KG1 (cell line): ENCODE measurements around the gene AKAP13.
"Not testable (repeated sequence)": the region's sequence is repeated elsewhere in the genome, so short reads cannot be mapped to it uniquely, and the experiment has no call there.

Source experiments
- DNase-seq: peaks from one replicate; lab custom pipeline; 2025; lab: John Stamatoyannopoulos, UW

Gene AKAP13

DNA sequence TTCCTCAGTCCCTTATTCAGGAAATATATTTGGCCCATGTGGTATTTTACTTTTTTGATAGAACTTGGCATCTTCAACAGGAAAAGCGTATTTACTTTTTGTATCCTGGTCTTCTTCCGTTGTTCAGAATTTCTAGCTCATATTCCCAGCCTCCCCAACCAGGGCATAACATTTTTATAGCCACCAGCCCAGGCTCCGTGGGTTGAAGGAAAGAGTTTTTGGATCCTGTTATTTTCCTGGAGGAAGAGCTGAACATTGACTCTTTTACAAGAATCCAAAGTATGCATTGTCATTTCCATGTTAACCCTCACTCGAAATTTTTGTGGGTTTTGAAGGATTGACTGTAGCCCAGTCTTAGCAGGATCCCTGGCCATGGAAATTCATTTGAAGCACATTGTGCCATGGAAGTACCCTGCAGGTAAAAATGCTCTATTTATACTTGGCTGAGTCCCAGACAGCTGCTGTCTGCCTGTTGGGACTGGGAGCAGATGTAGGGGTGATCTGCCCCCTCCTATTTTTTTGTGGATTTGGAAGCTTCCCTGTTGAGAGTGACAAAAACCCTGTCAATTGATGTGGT, 98.8 kb downstream of the AKAP13 start:
- DNase-seq = no peak

DNA sequence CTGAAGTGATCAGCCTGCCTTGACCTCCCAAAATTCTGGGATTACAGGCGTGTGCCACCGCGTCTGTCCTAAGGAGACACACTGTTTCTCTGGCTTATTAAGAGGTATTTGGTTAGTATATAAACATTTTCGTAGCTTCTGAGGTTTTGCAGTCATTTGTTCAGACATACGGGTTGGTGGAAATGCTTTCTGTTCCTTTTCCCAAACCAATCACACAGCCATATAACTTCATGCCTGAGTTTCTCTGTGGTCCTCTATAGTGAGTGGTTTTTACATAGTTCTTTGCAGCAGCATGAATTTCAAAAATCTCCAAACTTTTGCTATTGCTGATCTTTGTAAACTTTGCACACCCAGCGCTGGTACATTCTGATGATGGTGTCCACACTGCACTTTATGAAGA, 100.5 kb downstream of the AKAP13 start:
- DNase-seq = no peak

DNA sequence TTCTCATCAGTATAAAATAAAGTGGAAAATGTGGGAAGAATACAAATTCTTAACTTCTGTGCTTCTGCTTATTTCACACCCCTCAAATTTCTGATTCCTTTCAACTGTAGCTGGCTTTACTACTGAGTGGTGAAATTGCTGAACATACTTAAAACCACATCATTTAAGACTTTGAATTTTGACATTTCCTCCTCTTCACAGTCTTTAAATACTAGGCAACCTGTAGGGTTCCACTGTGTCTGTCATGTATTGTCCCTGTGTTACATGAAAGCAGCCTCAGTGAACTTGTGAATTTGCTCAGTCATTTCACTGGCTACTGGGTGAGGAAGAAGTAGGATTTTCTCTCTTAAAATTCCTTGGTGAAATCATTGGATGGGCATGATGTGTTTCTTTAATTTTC, 101.1 kb downstream of the AKAP13 start:
- not testable (repeated sequence) for DNase-seq

DNA sequence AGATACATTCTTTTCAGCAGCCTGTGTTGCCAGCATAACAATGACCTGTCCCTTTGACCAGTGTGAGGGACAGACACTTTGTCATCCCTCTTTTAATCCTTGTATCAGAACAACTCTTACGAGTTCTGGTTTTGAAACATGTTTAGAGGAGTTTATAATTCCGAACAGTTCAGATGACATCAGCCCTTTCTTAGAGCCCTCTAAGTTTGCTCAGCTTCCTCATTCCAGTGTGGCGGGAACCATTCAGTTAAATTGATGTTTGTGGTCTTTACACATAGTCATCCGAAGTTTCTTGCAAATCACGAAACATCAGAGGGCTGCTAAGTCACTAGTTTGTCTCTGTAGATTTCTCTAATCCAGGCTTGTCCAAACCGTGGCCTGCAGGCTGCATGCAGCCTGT, 102.5 kb downstream of the AKAP13 start:
- DNase-seq = no peak

DNA sequence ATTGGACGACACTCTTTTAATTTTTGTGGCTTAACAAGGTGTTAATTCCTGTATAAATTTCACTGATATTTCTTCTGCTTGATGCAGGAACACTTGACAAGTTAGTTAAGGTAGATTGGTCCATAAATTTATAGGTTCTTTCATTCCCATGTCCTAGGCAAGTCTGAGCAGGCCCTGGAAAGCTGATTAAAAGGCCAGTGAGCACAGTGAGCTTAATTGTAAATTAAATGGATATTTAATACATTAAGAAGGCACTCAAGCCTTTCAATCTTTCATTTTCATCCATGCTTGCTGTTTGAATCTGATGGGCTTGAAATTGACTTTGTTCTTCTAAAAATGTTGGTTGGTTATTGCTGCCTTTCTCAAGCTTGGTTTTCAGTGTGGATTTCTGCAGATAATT, 103.6 kb downstream of the AKAP13 start:
- DNase-seq = not testable (repeated sequence)

DNA sequence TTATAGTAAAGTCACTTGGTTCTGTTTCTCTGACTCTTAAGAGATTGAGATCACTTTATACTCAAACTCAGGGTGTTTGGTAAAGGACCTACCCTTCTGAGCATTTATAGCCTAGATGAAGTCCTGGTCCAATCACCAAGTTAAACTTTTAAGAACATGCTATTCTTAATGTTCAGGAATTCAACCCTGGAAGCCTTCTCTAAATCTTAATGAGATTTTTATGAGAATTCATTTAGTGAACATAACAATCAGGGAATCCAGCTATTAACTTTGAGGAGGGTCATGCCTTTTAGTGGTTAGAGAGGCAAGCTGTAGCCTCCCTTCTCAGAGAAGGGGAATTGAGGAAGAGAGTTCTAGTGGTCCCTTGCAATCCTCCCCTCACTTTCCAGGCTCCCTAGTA, 104.5 kb downstream of the AKAP13 start:
- DNase-seq = not testable (repeated sequence)

DNA sequence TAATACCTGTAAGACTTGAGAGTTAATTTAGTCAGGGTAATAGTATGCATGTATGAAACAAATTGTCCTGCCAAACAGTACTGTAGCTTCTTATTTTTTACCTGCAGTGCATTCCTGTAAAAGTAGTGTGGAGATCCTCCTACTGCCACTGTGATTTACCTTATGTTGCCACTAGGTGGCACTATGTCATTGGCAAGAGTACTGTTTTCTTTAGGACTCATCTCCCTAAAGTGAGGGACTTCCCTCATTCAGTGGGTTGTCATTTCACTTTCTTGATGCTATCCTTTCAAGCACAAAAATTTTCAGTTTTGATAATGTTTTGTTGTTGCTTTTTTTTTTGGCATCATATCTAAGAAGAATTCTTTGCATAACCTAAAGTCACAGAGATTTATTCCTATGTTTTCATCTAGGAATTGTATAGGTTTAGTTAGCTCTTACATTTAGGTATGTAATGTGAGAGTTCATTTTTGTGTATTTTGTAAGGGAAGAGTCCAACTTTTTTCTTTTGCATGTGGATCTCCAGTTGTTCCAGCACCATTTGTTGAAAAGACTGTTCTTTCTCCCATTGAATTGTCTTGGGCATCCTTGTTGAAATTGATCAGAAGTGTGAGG, 105.7 kb downstream of the AKAP13 start:
- peak; percentile 45 for DNase-seq

DNA sequence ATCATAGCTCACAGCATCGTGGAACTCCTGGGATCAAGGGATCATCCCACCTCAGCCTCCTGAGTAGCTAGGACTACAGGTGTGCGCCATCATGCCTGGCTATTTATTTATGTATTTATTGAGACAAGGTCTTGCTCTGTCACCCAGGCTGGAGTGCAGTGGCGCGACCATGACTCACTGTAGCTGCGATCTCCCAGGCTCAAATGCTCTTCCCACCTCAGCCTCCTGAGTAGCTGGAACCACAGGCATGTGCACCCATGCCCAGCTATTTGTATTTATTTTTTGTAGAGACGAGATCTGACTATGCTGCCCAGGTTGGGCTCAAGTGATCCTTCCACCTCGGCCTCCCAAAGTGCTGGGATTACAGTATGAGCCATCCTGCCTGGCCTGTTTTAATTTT, 107.4 kb downstream of the AKAP13 start:
- DNase-seq = not testable (repeated sequence)

DNA sequence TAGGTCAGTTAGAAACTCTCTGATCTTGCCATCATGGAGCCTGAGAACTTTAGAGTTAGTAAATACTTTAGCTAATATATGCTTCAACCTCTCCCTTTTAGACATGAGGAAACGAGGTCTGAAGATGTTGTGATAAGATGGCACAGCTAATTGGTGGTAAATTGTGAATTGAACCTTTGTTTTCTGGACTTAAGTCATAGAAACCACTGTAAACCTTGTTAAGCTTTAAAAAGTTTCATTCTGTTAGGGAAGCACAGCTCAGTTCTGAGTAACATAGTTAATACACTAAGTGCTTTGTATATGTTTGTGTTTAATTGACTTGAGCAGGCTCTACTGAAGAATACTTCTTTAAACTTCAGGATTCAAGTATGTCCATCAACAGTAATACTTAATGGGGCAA, 108.6 kb downstream of the AKAP13 start:
- DNase-seq = no peak

DNA sequence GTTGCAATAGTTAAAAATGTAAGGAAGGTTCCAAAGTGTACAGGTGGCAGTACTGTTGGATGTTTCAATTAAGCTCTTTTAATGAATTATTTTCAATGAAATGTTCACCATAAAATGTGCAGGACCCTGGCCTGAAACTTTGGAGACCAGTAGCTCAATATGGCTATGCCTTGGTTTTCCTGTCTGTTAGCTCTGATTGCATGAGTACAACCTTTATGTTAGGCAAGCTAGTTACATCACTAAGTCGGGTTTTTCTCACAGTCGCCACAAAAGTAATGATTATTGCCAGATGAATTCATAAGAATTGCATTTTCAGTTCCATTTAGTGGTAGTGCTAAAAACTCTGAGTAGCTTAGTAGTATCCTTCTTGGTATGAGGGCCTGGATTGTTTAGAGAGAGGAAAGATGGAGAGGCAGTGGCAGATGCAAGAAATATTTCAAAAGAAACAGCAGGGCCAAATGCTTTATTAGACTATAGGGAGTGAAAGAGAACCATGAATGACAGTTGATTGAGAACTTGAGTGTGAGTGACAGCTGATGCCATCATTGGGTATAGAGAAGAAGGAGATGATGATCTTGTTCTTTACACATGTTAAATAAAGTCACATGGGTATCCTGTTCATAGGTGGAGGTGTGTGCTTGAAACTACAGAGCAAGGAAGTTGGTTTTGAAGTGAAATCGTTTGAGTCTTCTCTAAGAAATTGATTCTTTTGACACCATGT, 109.5 kb downstream of the AKAP13 start:
- no peak for DNase-seq

DNA sequence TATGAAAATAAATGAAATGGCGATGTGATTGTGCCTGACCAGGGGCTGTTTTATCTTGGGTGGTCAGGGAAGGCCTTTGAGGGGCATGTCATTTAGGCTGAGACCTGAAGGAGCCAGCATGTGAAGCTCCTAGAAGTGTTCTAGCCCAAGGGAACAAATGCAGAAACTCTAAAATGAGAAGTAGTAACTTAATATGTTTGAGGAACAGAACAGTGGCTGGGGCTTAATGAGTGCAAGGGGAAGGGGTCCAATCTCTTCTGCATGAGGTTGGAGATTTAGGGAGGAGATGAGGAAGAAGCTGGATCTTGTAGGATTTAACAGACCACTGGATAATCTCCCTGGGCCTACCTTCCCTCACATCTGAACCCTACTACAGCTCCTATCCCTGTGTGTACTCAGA, 110.5 kb downstream of the AKAP13 start:
- no peak for DNase-seq

DNA sequence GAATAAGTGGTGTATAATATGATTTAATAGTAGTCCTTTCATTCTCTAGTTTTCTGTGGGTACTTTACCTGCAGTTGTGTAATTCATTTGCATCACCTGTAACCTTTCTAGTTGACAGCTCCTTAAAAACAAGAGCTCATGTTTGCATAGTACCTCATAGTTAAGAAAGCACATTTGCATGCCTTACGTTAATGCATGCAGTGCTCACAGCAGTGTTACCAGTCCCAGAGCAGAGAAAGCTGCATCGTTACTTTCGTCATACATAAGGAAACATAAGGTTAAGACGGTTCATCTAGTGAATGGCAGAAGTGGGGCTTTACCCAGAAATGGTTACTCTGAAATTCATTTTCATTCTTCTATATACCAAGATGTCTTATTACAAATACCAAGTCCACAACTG, 111.3 kb downstream of the AKAP13 start:
- no peak for DNase-seq

DNA sequence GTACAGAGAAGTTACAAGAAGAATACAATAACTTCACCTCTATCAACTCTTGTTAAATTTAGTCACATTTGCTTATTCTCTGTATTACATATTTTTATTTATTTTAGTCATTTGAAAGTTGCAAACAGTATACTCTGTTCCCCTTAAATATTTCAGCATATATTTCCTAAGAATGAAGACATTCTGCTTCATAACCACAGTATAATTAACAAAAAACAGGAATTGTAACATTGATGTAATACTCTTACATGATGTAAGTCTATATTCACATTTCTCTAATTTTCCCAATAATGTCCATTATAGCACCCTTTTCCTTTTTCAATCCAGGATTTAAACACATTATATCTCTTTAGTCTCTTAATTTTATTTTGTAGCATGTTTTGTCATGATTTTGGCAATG, 112.0 kb downstream of the AKAP13 start:
- no peak for DNase-seq

DNA sequence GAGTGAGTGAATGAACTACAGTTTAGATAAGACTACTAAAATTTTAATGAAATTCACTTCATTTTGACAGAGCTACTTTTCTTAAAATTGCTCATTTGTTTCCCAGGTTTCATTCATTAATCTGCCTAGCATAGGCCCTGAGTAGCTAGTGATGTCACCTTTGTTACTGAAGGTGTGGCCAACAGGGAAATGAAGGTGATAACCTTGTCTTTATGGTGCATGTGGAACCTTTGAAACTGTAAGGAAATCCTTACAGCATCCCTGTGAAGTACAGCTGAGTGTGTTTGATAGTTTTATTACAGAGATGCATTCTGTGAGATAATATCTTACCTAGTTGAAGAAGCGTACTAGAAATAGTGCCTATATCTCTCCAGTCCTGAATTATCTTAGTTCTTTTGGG, 112.9 kb downstream of the AKAP13 start:
- no peak for DNase-seq

DNA sequence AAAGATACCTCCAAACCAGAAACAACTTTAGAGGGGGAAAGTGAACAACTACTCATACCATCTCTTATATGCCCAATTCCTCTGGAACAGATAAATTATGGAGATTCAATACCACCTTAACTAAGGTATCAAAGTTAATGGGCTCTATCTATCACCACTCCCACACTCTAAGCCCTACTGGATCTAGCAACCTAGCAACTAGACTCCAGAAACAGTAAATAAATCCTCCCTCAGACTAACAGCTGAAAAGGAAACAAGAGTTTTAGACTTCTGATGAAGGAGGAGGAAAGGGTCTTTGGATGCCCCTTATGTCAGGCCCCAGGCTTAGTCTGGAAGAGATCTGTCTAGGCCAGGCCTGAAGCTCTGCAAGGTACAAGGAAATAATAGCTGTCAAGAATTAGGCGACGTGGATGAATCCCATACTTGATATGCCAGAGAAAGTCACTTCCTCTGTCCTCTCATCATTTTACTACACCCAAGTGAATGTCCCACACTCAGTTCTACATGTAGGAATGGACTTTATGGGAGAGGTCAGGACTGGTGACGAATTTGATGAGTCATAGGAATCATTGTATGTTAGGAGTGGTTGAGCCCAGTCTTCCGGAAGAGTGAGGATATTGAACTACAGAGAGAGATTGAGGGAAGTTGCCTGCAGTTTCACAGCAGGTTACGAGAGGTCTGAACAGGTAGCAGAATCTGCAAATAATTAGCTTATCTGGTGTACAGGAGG, 113.8 kb downstream of the AKAP13 start:
- DNase-seq = no peak

DNA sequence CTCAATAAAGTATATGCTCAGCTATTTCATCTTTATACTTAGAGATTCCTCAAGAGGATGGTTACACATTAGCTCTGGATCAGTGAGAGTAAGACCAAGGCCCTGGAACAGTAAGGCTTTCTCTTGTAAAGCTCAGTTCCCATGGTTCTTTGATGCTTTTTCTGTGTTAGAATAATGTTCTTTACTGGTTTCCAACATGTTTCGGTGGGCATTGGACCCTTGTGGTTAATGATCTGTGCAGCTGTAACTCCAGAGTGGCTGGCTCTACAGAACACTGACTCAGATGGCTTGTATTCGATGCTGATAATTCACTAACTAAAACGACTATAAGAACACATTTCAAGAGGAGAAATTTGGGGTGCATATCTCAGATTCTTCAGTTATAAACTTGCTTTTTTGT, 114.7 kb downstream of the AKAP13 start:
- no peak for DNase-seq

DNA sequence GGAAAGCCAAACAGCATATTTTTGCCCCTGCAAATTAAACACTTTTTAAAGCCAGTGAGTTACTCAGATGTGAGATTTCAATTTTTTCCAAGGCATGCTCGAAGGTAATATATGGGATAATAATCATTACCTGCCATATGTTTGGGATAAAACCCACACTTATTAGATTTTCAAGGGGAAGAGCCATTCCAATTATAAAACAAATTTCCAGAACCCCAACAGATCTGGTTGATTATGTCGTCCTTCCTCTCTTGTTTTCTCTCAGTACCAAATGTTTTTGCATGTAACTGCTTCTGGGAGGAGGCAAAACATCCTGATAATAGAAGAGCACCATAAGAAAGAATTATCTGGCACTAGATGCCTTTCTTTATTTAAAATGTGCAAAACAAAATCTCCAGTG, 115.1 kb downstream of the AKAP13 start:
- no peak for DNase-seq

DNA sequence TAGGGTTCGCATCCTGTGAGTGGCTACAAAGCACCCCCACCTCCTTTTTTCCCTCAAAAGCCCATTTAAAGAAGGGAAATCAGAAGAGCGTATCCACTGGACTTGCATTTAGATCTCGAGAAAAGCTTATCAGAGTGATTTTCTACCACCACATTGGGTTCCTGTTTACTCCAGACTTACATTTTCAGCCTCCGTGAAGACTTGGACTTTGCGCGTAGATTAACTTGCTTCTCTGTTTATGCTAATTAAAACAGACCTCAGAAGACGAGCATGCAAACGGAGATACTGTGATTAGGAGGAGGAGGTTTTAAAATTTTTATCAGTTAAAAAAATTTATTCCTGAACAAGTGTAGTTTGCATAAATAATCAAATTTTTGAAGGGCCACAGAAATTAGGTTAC, 115.7 kb downstream of the AKAP13 start:
- DNase-seq = no peak

DNA sequence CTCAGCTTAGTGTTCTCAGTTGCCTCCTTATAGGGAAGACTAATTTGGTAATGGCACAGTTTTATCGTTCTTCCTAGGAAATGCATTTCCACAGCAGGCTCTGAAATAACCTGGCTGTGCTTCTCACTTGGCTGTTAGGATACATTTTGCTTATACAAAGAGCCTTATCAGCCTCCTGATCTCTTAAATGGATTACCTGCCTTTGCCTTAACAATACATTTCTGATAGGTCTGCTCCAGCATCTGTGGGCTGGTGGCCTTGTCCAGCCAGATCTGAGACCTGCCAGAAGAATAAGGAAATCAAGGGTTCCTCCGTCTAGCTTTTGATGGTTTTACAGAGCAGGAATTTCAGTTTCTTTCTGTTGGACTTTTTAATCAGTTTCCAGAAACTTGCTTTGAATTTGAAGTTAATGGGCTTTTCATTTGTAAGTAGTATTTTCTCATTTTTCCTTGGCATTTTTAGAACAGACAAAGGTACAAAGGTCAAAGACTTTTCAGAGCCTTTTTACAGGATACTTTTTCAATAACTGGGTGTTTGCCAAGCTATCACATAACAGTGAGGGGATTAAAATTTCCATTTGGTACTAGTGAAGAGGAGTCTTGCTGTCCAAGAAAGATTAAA, 116.3 kb downstream of the AKAP13 start:
- no peak for DNase-seq

DNA sequence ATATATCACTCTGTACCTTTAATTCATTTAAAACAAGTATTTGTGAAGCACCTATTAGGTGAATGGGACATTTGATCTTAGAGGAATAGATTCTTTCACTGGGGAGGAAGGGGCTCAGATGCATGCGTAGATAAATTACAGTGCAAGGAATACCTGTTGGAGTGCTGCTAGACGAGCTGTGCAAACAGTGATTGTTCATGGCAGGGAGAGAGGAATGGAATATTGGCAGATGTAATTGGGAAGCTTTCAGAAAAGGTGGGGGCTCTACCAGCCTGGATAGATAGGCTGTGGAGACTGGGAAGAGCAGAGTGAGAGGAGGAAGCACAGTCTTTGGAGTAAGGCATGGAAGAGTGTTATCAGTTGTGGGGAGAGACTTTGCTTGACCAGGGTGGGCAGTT, 116.8 kb downstream of the AKAP13 start:
- no peak for DNase-seq

DNA sequence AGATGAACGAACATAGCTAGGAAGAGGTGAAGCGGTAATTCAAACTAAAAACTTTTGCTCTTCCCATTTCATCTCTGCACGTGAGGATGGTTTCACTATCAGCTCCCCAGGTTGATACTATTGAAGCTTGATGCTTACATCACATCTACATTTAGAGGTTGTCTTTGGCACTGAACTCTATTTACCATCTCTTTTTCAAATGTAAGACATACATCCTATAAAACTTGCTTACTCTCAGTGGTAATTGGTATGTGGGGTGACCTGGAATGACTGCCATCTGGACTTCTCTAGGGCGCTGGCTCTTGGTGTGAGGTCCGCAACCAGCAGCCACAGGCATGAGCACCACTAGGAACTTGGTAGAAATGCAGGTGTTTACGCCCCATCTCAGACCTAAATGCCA, 118.1 kb downstream of the AKAP13 start:
- no peak for DNase-seq

DNA sequence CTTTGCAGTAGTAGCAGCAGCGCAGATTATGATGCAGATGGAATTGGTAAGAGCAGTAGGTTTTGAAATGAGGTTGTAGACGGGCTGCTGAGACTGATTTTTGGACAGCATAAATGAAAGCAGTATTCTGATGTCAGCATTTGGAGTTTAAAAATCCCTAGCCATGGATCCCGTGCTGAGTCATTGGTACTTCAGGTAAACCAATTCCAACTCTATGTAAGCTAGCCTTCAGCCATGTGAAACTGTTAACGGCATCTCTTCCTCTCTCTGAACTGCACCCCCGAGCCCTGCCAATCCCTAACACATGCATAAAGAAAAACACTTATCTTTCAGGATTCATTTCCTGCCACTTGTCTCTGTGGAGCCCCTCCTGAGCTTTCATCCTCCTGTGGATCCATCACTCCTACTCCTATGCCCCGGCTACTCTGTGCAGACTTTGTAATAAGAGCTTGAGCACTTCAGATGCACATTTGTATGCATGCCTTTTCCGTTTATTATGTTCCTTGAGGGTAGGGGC, 119.0 kb downstream of the AKAP13 start:
- no peak for DNase-seq
